Activated CD4-positive, alpha-beta T cell treated with anti-CD3 and anti-CD28 coated beads, Interleukin-2, amount 10 ng/mL, durations not matched to agents 24 days and 14 days (primary cell): ENCODE results near the gene KAT6B. TPM values are rescaled to one million over a fixed set of nuclear protein-coding genes. Genes with fewer than 3 reads are reported as not detected.
"Not testable (repeated sequence)": the region's sequence is repeated elsewhere in the genome, so short reads cannot be mapped to it uniquely, and the experiment has no call there.

ENCODE experiments used
- DNase-seq: peaks from one replicate; pipeline ENCODE4 v3.0.0; 2022
- H3K27ac Mint-ChIP-seq: one replicate; pipeline ENCODE4 v1.8.0; 2022; ENCODE audit warnings: mild to moderate bottlenecking, mixed read lengths
- H3K27me3 Mint-ChIP-seq: one replicate; pipeline ENCODE4 v1.8.0; 2022; ENCODE audit warnings: mixed read lengths
- H3K36me3 Mint-ChIP-seq: one replicate; pipeline ENCODE4 v1.8.0; 2022; ENCODE audit warnings: low read depth, mild to moderate bottlenecking, mixed read lengths
- H3K4me1 Mint-ChIP-seq: one replicate; pipeline ENCODE4 v1.8.0; 2021; ENCODE audit warnings: mixed read lengths
- H3K4me3 Mint-ChIP-seq: one replicate; pipeline ENCODE4 v1.8.0; 2022; ENCODE audit warnings: mild to moderate bottlenecking, moderate library complexity, mixed read lengths
- H3K9me3 Mint-ChIP-seq: one replicate; pipeline ENCODE4 v1.8.0; 2021; ENCODE audit warnings: mixed read lengths
- intact Hi-C: fragments of 100-400 bp; cut with micrococcal nuclease; formaldehyde crosslinking; loops from one replicate; pipeline ENCODE4 v1.15.1; 2023
- total RNA-seq: library from RNA; stranded (reverse); gene quantifications from 2 replicates; pipeline ENCODE4 v1.2.3, GENCODE V29; 2022

KAT6B gene
- total RNA-seq, 1 donor from 2014 or later = 21.7 TPM

DNA sequence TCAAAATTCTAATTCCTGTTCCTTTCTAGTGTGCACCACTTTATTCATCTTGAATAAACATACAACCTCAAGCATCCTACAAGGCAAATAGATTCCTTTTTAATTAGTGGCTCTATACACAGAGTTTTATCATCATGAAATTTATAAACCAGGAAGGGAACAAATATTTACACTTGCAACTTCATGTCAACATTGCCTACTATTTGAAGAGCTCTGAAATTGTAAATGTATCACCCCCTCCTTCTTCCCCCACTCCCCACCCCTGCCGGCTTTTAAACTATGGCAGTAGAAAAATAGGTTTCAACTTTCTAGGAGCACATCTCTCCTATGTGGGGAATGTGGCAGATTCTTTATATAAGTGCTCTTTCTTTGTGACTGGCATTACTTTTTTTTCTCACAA lies 49.6 kb downstream of the KAT6B start:
- H3K27ac Mint-ChIP-seq = no peak overlapping the region
- DNase-seq = no peak
- no peaks in the 10 kb centered on the region for H3K27me3 Mint-ChIP-seq
- peaks cover 28% of the 10 kb centered on the region for H3K4me1 Mint-ChIP-seq
- intact Hi-C loops = no loop called here
- H3K4me3 Mint-ChIP-seq = no peak overlapping the region
- no peaks in the 10 kb centered on the region for H3K9me3 Mint-ChIP-seq
- no peaks in the 10 kb centered on the region for H3K36me3 Mint-ChIP-seq

DNA sequence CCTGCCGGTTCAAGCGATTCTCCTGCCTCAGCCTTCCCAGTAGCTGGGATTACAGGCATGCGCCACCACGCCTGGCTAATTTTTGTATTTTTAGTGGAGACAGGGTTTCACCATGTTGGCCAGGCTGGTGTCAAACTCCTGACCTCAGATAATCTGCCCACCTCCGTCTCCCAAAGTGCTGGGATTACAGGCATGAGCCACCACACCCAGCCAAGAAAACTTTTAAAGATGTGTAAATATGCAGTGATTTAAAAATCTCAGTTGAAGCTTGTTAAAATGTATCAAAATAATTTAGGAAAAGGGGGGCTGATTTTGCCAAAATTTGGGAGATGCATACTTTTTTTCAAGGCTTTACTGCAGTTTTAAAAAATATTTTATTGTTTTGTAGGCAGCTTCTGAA lies 50.7 kb downstream of the KAT6B start:
- H3K27ac Mint-ChIP-seq, H3K4me3 Mint-ChIP-seq: not testable (repeated sequence)

DNA sequence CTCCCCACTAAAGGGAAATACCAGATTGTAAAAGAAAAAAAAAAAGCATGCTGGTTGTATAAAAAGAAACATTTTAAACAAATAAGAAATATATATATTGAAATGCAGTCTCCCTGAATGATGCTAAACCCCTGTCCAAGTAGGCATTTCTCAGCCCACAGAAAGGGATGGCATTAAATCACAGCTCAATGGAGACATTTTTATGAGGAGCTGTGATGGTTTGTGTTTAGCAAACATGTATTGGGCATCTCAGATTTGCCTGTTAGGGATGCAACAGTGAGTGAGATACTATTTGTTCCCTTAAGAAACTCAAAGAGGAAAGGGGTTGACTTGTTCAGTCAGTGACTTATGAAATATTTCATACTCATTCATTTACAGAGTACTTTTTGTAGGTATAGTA lies 51.5 kb downstream of the KAT6B start:
- Mint-ChIP-seq H3K27ac (no peak overlapping the region), H3K36me3 (no peaks in the 10 kb centered on the region), H3K9me3 (no peaks in the 10 kb centered on the region), H3K4me1 (peaks cover 14% of the 10 kb centered on the region), H3K27me3 (no peaks in the 10 kb centered on the region), H3K4me3 (no peak overlapping the region)
- no peak for DNase-seq
- intact Hi-C loops = no loop called here

More for the DNA sequence above, 50.7 kb downstream of the KAT6B start:
- H3K9me3 Mint-ChIP-seq, DNase-seq, intact Hi-C loops, H3K36me3 Mint-ChIP-seq, H3K27me3 Mint-ChIP-seq: not testable (repeated sequence)
- peaks cover 21% of the 10 kb centered on the region for H3K4me1 Mint-ChIP-seq

DNA sequence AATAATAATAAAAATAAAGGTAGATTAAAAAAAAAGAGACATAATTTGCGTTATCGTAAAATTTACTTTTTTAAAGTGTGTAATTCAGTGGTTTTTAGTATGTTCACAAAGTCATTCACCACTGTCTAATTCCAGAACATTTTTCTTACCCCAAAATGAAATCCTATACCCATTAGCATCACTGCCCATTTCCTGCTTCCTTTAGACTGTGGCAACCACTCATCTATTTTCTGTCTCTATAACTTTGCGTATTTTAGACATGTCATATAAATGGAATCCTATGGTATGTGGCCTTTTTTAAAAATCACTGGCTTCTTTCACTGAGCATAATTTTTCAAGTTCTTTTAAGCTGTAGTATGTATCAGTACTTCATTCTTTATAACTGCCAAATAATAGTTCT lies 53.6 kb downstream of the KAT6B start:
- no peak for DNase-seq
- H3K4me1 Mint-ChIP-seq = peaks cover 6% of the 10 kb centered on the region
- no peak overlapping the region for H3K4me3 Mint-ChIP-seq
- H3K36me3 Mint-ChIP-seq = no peaks in the 10 kb centered on the region
- no peaks in the 10 kb centered on the region for H3K9me3 Mint-ChIP-seq
- H3K27ac Mint-ChIP-seq = no peak overlapping the region
- intact Hi-C loops = no loop called here
- no peaks in the 10 kb centered on the region for H3K27me3 Mint-ChIP-seq

DNA sequence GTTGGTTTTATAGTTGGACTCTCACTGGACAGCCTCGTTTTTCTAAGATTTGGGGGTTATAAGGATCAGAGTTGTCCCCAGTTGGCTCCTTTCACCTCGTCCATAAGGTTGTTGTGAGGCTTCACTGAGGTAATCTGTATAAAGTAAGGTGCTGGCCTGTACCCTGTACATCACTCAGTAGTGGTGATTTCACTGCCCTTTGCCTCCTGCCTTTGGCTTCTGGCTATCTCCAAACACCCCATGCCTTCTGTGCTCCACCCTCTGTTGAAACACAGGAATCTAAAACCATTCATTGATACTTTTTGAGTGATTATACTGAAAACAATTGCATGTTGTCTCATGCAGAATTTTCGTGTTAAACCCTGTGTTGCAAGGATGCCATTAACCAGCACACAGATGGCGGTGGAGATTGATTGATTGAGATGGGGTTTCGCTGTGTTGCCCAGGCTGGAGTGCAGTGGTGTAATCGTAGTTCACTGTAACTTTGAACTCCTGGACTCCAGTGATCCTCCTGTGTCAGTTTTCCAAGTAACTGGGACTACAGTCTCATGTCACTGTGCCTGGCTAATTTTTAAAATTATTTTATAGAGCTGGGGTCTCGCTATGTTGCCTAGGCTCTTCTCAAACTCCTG lies 55.0 kb downstream of the KAT6B start:
- no peak overlapping the region for H3K4me3 Mint-ChIP-seq
- intact Hi-C loops = no loop called here
- no peak overlapping the region for H3K27ac Mint-ChIP-seq
- no peaks in the 10 kb centered on the region for H3K9me3 Mint-ChIP-seq
- no peaks in the 10 kb centered on the region for H3K36me3 Mint-ChIP-seq
- no peak for DNase-seq
- no peaks in the 10 kb centered on the region for H3K27me3 Mint-ChIP-seq
- peaks cover 3% of the 10 kb centered on the region for H3K4me1 Mint-ChIP-seq

DNA sequence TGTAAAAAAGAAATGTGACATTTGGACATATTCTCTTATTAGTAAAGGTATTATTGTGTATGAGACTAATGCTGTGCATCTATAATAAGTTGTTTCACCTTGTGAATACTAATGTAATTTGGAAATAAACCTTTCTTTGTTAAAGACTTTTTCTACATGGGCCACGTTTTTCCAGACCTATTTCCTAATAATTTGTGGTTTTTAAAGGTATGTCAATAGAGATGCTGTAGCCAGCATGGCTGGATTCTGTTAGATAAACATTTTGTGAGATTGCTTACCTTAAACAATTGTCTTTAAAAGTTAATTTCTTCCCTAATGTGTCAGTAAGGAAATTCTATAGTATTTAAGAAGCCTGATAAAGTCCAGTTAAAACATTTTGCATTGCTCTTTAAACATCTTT lies 56.0 kb downstream of the KAT6B start:
- no peak for DNase-seq
- intact Hi-C loops = no loop called here
- H3K4me1 Mint-ChIP-seq = peaks cover 3% of the 10 kb centered on the region
- no peaks in the 10 kb centered on the region for H3K27me3 Mint-ChIP-seq
- H3K4me3 Mint-ChIP-seq = no peak overlapping the region
- H3K27ac Mint-ChIP-seq = no peak overlapping the region
- no peaks in the 10 kb centered on the region for H3K36me3 Mint-ChIP-seq
- H3K9me3 Mint-ChIP-seq = no peaks in the 10 kb centered on the region

DNA sequence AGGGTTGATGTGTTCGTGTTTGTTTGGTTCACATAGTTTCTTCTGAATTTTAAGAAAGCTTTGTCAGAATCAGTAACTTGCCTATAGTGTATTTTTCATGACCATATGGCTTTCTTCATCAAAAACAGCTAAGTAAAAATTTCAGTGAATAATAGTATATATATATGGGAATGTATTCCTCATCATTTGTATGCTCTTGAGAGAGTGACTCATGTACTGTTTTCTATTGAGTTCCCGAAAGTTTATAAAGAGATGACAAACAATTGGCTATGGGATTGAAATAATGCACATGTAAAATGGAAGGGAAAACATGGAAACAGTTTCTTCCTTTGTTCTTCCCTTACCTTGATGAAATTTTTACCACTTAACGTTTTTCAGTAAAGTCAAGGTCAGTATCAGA lies 56.4 kb downstream of the KAT6B start:
- Mint-ChIP-seq H3K36me3 (no peaks in the 10 kb centered on the region), H3K4me3 (no peak overlapping the region), H3K4me1 (peaks cover 3% of the 10 kb centered on the region), H3K27me3 (no peaks in the 10 kb centered on the region), H3K9me3 (no peaks in the 10 kb centered on the region), H3K27ac (no peak overlapping the region)
- intact Hi-C loops = no loop called here
- DNase-seq = no peak

DNA sequence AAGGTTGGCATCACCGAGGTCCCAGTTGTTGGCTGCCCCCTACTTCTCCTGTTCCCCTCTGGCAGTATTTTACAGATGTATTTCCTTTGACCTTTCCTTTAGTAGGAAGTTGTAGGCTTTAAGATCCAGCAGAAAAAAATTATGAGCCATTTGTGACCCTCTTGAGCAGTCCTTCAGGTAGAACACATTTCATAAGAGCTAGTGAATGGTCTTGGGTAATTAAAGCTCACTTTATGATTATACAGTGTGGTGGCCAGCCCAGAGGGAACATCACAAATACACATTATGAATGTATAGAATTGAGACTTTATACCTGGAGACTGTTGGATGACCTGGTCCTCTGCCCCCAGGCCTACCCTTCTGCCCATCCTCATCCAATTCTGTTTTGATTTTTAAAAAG lies 57.0 kb downstream of the KAT6B start:
- Mint-ChIP-seq H3K4me1 (peaks cover 5% of the 10 kb centered on the region), H3K27ac (no peak overlapping the region), H3K4me3 (no peak overlapping the region), H3K36me3 (no peaks in the 10 kb centered on the region), H3K9me3 (no peaks in the 10 kb centered on the region), H3K27me3 (no peaks in the 10 kb centered on the region)
- DNase-seq = peak; percentile 40
- intact Hi-C loops = no loop called here

DNA sequence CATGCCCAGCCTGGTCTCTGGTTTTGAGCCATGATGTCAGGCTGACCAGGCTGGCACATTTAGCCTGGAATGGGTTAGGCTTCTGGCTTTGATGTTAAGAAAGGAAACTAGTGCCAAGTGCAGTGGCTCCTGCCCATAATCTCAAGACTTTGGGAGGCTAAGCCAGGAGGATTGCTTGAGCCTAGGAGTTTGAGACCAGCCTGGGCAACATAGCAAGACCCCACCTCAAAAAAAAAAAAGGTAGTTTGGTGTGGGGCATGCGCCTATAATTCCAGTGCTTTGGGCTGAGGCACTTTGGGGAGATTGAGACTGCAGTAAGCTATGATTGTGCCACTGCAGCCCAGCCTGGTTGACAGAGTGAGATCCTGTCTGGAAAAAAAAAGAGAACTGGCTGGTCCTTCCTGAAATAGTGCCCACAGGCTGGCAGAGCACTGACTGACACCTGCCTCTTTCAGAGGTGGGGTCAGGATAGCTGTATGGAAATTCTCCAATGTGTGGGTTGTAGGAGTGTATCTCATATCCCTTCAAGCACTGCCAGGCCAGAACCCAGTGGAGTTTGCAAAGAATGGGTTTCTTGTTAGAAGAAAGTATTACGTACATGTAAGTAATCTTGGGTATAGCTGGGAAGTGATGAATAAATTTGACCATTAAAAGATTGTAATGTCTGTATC lies 61.3 kb downstream of the KAT6B start:
- peaks cover 2% of the 10 kb centered on the region for H3K36me3 Mint-ChIP-seq
- H3K9me3 Mint-ChIP-seq = no peaks in the 10 kb centered on the region
- intact Hi-C loops = no loop called here
- DNase-seq = peak; percentile 52
- H3K27me3 Mint-ChIP-seq = no peaks in the 10 kb centered on the region
- H3K27ac Mint-ChIP-seq = no peak overlapping the region
- peaks cover 2% of the 10 kb centered on the region for H3K4me1 Mint-ChIP-seq
- no peak overlapping the region for H3K4me3 Mint-ChIP-seq

DNA sequence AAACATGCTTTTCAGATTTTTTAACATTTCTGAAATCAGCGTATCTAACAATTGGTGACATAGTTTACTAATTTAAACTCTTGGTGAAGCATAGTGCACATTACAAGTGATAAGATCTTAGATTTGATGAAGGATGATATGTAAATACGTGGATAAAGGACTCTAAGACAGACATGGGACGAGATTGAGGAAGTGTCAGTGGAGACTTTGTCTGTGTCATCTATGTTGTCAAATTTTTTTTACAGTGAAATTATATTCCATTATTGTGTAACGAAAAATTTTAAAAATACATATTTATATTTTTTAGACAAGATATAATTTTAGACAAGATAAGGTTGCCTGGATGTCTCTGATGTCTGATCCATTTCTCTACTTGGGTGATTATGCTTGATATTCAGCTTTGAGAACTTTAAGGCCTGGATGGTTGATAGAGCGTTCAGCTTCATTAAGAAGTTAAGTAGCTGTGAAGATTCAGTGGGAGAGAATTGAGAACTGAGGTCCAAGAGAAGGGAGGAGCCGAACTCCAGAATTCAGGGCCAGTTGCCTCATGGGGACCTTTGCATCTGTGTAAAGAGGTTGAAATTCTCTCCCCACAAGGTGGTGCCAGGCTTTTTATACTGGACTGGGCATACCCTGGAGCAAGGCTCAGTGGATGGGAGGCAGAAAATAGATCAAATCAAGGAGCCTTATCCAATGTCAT lies 62.7 kb downstream of the KAT6B start:
- no peaks in the 10 kb centered on the region for H3K27me3 Mint-ChIP-seq
- no peak for DNase-seq
- peaks cover 2% of the 10 kb centered on the region for H3K4me1 Mint-ChIP-seq
- no peaks in the 10 kb centered on the region for H3K9me3 Mint-ChIP-seq
- H3K36me3 Mint-ChIP-seq = peaks cover 2% of the 10 kb centered on the region
- intact Hi-C loops = no loop called here
- H3K27ac Mint-ChIP-seq = no peak overlapping the region
- no peak overlapping the region for H3K4me3 Mint-ChIP-seq

DNA sequence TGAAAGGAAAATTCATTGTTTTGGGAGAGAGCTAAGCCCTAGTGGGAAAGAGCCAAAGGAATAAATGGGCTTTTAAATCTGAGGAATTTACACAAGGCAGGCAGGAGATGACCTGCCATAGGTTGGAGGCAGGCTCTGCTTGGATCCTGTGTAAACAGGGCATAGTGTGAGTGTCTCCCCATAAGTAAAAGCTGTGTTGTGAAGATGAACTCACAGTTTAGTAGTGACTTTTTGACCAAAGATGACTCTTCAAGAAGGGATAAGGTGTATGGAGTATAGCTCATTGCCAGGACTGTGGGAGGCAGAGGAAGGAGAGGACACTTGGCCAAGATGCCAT lies 63.2 kb downstream of the KAT6B start:
- H3K27ac Mint-ChIP-seq = peak overlapping the region; percentile 17
- no peak for DNase-seq
- H3K9me3 Mint-ChIP-seq = no peaks in the 10 kb centered on the region
- no peaks in the 10 kb centered on the region for H3K27me3 Mint-ChIP-seq
- intact Hi-C loops = no loop called here
- H3K36me3 Mint-ChIP-seq = peaks cover 2% of the 10 kb centered on the region
- peaks cover 2% of the 10 kb centered on the region for H3K4me1 Mint-ChIP-seq
- no peak overlapping the region for H3K4me3 Mint-ChIP-seq

DNA sequence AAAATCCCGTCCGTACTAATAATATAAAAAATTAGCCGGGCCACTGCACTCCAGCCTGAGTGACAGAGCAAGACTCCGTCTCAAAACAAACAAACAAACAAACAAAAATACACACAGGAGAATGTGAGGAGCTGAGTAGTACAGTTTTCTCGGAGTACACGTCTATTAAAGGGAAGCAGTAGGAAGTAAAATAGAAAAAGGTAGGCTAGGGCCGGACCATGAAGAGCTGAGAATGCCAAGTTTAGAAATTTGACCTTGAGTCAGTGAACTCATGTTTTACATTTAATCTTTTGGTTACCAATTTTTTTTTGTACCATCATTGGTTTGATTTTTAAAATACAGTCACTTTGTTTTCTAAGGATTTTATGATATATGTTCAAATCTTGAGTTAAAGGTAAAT lies 64.1 kb downstream of the KAT6B start:
- intact Hi-C loops = loop anchor here (10.0 kb wide), 1 partner anchor 84 kb away; no protein-coding TSS in a partner anchor

DNA sequence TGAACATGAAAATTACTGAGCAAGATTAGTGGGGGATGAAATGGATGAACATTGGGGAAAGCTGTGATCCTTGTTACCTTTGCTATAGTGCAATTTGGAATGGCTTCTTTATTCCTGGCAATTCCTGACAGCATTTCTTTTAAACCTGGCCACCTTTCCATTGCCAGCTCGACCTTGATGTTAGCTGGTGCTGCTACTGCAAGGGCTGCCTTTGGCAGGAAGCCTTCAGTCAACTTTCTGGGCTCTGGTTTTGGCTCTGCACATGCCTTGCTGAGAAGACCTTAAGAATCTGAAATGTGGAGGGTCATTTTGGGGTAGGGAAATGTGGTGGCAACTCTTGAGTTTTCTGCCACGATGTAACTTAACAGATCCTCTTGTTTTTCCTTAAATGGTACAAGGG lies 64.7 kb downstream of the KAT6B start:
- no peak for DNase-seq
- H3K27ac Mint-ChIP-seq = no peak overlapping the region
- H3K4me3 Mint-ChIP-seq = no peak overlapping the region

More for the DNA sequence above, 64.1 kb downstream of the KAT6B start:
- Mint-ChIP-seq H3K27ac (no peak overlapping the region), H3K27me3 (no peaks in the 10 kb centered on the region), H3K9me3 (no peaks in the 10 kb centered on the region), H3K4me3 (no peak overlapping the region), H3K4me1 (peaks cover 2% of the 10 kb centered on the region), H3K36me3 (peaks cover 2% of the 10 kb centered on the region)
- DNase-seq = no peak

DNA sequence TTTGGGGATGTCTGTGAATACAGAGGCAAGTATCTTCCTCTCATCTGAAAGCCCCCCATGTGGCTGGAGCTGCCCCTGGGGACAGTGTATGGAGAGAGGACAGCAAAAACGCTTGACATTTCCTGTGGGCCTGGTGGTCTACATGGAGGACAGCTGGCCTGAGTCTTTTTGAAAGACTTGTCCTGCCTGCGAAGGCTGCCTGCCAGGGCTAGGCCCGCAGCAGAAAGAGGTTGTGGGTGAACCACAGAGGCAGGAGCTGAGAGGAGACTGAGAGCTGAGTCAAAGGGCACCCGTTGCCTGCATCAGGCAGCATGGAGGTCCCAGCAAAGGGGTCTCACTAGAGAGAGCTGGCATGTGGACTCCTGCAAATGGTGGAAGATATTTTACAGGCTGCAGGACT lies 66.4 kb downstream of the KAT6B start:
- Mint-ChIP-seq H3K36me3 (peaks cover 2% of the 10 kb centered on the region), H3K27me3 (no peaks in the 10 kb centered on the region)
- intact Hi-C loops = loop anchor here (10.0 kb wide), 1 partner anchor 82 kb away; no protein-coding TSS in a partner anchor

More for the DNA sequence above, 64.7 kb downstream of the KAT6B start:
- H3K9me3 Mint-ChIP-seq = no peaks in the 10 kb centered on the region
- peaks cover 2% of the 10 kb centered on the region for H3K4me1 Mint-ChIP-seq
- H3K36me3 Mint-ChIP-seq = peaks cover 2% of the 10 kb centered on the region
- intact Hi-C loops = loop anchor here (10.0 kb wide), 1 partner anchor 84 kb away; no protein-coding TSS in a partner anchor
- no peaks in the 10 kb centered on the region for H3K27me3 Mint-ChIP-seq

More for the DNA sequence above, 66.4 kb downstream of the KAT6B start:
- Mint-ChIP-seq H3K27ac (no peak overlapping the region), H3K9me3 (no peaks in the 10 kb centered on the region), H3K4me3 (no peak overlapping the region), H3K4me1 (peaks cover 9% of the 10 kb centered on the region)
- DNase-seq = no peak
